B cell (primary cell): Measurements from ENCODE around the gene ITGB3. TPM values are rescaled to one million over a fixed set of nuclear protein-coding genes. Genes with fewer than 3 reads are reported as not detected.
"Not testable (repeated sequence)": the region's sequence is repeated elsewhere in the genome, so short reads cannot be mapped to it uniquely, and the experiment has no call there.

ENCODE experiments used
- ATAC-seq: fragments of 200-7000 bp; cut with Tn5 transposase; one replicate; pipeline ENCODE4 v1.10.0; 2021; ENCODE audit warnings: low read depth, mild to moderate bottlenecking, moderate number of reproducible peaks, moderate library complexity
- CTCF ChIA-PET: fragments of 350-600 bp; sonication (Branson Sonifier 250); formaldehyde crosslinking; loops from one replicate; lab custom pipeline; 2021; ENCODE audit warnings: antibody characterized with exemption, inconsistent platforms; lab: Charles Lee
- POLR2A ChIA-PET: fragments of 350-600 bp; sonication (Branson Sonifier 250); formaldehyde crosslinking; loops from one replicate; lab custom pipeline; 2021; ENCODE audit warnings: antibody characterized with exemption; lab: Charles Lee
- DNase-seq: peaks from one replicate; pipeline ENCODE4 v3.0.0; 2013
- H2AFZ ChIP-seq: 2 replicates; pipeline ENCODE4 v1.6.1; 2012; ENCODE audit warnings: mild to moderate bottlenecking, low read depth, low read length; ENCODE audit not compliant: insufficient read depth, poor library complexity, severe bottlenecking
- H3K27ac ChIP-seq, 2 donors: 1 replicate in 1 of 2; 2 replicates in 1 of 2; pipeline ENCODE4 v1.5.1; 2012 to 2013; ENCODE audit warnings: low read length in 2 of 2, mild to moderate bottlenecking in 2 of 2, moderate library complexity in 1 of 2
- H3K27me3 ChIP-seq, 4 experiments: fragments of 200-600 bp in 1 of 4; sonication (generic) in 1 of 4; replicated peaks in 1 of 4; 1 replicate in 2 of 4; 2 replicates in 2 of 4; pipeline versions ENCODE4 v1.6.1 to v1.7.0; 2013 to 2016; ENCODE audit warnings: low read length in 3 of 4, mild to moderate bottlenecking in 2 of 4, mixed read lengths in 1 of 4, moderate library complexity in 1 of 4; ENCODE audit not compliant: insufficient read depth in 4 of 4, control insufficient read depth in 3 of 4; ENCODE audit errors: control extremely low read depth in 1 of 4
- H3K36me3 ChIP-seq, 2 experiments: replicated peaks in 1 of 2; 1 replicate in 1 of 2; 2 replicates in 1 of 2; pipeline versions ENCODE4 v1.6.1 to v1.7.1; 2013; ENCODE audit warnings: low read length in 1 of 2; ENCODE audit not compliant: insufficient read depth in 2 of 2, control insufficient read depth in 1 of 2; ENCODE audit errors: control extremely low read depth in 1 of 2, extremely low read depth in 1 of 2
- H3K4me1 ChIP-seq, 2 donors: fragments of 200-600 bp in 1 of 2; sonication (generic) in 1 of 2; 1 replicate in 1 of 2; 2 replicates in 1 of 2; pipeline versions ENCODE4 v1.5.1 to v1.6.1; 2013 to 2017; ENCODE audit warnings: low read length in 2 of 2; ENCODE audit not compliant: control insufficient read depth in 2 of 2, insufficient read depth in 2 of 2
- H3K4me2 ChIP-seq: replicated peaks from 2 replicates; pipeline ENCODE3; 2012; ENCODE audit warnings: mild to moderate bottlenecking, low read depth, low read length; ENCODE audit not compliant: poor library complexity, severe bottlenecking
- H3K4me3 ChIP-seq, 5 experiments: fragments of 200-600 bp in 1 of 5; sonication (generic) in 1 of 5; 1 replicate in 3 of 5; 2 replicates in 2 of 5; pipeline versions ENCODE4 v1.5.1 to v1.7.0; 2011 to 2016; ENCODE audit warnings: low read length in 4 of 5, mild to moderate bottlenecking in 4 of 5, low read depth in 2 of 5, control low read depth in 1 of 5, moderate library complexity in 1 of 5; ENCODE audit not compliant: insufficient read depth in 1 of 5; ENCODE audit errors: control extremely low read depth in 1 of 5, extremely low read depth in 1 of 5
- H3K79me2 ChIP-seq: fragments of 200-600 bp; sonication (generic); one replicate; pipeline ENCODE4 v1.6.0; 2016; ENCODE audit warnings: low read length; ENCODE audit not compliant: control insufficient read depth, insufficient read depth
- H3K9ac ChIP-seq: fragments of 200-600 bp; sonication (generic); 2 replicates; pipeline ENCODE4 v1.6.1; 2017; ENCODE audit warnings: mild to moderate bottlenecking, low read length, moderate library complexity
- H3K9me3 ChIP-seq, 3 donors: one replicate each; pipeline versions ENCODE4 v1.6.1 to v1.7.1; 2013; ENCODE audit warnings: low read length in 2 of 3; ENCODE audit not compliant: control insufficient read depth in 2 of 3, insufficient read depth in 1 of 3; ENCODE audit errors: control extremely low read depth in 1 of 3
- H4K20me1 ChIP-seq: 2 replicates; pipeline ENCODE4 v1.6.0; 2012; ENCODE audit warnings: mild to moderate bottlenecking, low read length; ENCODE audit not compliant: insufficient read depth, control insufficient read depth, poor library complexity, severe bottlenecking
- H3K27ac Mint-ChIP-seq: one replicate; pipeline ENCODE4 v1.8.0; 2021; ENCODE audit warnings: mixed read lengths
- H3K27me3 Mint-ChIP-seq: one replicate; pipeline ENCODE4 v1.8.0; 2021; ENCODE audit warnings: mixed read lengths
- H3K4me1 Mint-ChIP-seq: one replicate; pipeline ENCODE4 v1.8.0; 2021; ENCODE audit warnings: mixed read lengths
- H3K4me3 Mint-ChIP-seq: one replicate; pipeline ENCODE4 v1.8.0; 2021; ENCODE audit warnings: mixed read lengths
- H3K9me3 Mint-ChIP-seq: one replicate; pipeline ENCODE4 v1.8.0; 2022; ENCODE audit warnings: mixed read lengths; ENCODE audit not compliant: insufficient read depth
- EZH2 ChIP-seq: IDR thresholded peaks from 2 replicates; pipeline ENCODE4 v1.6.1; 2012; ENCODE audit warnings: borderline replicate concordance, low read depth, mild to moderate bottlenecking, moderate library complexity, low read length; ENCODE audit not compliant: insufficient read depth, poor library complexity, severe bottlenecking
- WGBS: methylation state at CpG from one replicate; pipeline ENCODE4 v1.1.5; 2013; ENCODE audit warnings: missing lambda C conversion rate; ENCODE audit not compliant: insufficient coverage; 5-methylcytosine and 5-hydroxymethylcytosine counted together
- intact Hi-C: fragments of 100-400 bp; cut with micrococcal nuclease; formaldehyde crosslinking; loops from one replicate; pipeline ENCODE4 v1.10.0; 2022
- polyA plus RNA-seq: library from polyadenylated mRNA; depleted of rRNA; stranded (reverse); fragments of >200 nt; gene quantifications from 2 replicates; pipeline ENCODE4 v1.2.3, GENCODE V29; 2012
- total RNA-seq, 2 donors: library from RNA; stranded (reverse); fragments of 120-200 nt in 1 of 2; gene quantifications; 1 replicate in 1 of 2; 2 replicates in 1 of 2; pipeline versions ENCODE4 v1.2.3 to v1.2.4, GENCODE V29; 2013 to 2022
- TF ChIP-seq, protein P1 (sequence below): fragments of 200-600 bp; IDR thresholded peaks from one replicate; pipeline ENCODE4 v1.8.0; 2022; ENCODE audit warnings: antibody characterized with exemption, mild to moderate bottlenecking

ITGB3 gene
- total and polyA plus RNA-seq, 2 donors (not counting 1 experiment from before 2014, with no cell fraction given), result 0.07 to 11.4 TPM

DNA sequence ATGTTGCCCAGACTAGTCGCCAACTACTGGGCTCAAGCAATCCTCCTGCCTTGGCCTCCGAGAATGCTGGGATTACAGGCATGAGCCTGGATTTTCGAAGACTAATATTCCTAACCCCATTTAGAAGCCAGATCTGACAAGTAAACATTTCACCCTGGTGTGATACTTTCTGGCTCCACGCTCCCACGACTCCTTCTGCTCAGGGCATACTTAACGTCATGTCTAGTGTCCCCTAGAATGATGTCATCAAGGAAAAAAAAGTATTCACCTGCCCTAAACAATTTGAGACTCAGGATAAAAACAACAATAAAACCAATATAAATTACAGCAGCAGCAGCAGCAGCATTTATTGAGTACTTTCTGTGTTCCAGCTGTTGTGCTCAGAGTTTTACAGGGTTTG lies 13.2 kb downstream of the ITGB3 start:
- H3K27ac Mint-ChIP-seq, result no peak overlapping the region
- no peak overlapping the region for H3K27ac ChIP-seq
- H3K36me3 ChIP-seq, result no peaks in the 10 kb centered on the region
- ATAC-seq (no peak), DNase-seq (no peak)
- H4K20me1 ChIP-seq, result no peaks in the 10 kb centered on the region
- H3K27me3 ChIP-seq, result no peaks in the 10 kb centered on the region
- peaks cover 24% of the 10 kb centered on the region for H3K4me1 Mint-ChIP-seq
- TF ChIP-seq EZH2, result no peak
- TF ChIP-seq, protein P1, sequence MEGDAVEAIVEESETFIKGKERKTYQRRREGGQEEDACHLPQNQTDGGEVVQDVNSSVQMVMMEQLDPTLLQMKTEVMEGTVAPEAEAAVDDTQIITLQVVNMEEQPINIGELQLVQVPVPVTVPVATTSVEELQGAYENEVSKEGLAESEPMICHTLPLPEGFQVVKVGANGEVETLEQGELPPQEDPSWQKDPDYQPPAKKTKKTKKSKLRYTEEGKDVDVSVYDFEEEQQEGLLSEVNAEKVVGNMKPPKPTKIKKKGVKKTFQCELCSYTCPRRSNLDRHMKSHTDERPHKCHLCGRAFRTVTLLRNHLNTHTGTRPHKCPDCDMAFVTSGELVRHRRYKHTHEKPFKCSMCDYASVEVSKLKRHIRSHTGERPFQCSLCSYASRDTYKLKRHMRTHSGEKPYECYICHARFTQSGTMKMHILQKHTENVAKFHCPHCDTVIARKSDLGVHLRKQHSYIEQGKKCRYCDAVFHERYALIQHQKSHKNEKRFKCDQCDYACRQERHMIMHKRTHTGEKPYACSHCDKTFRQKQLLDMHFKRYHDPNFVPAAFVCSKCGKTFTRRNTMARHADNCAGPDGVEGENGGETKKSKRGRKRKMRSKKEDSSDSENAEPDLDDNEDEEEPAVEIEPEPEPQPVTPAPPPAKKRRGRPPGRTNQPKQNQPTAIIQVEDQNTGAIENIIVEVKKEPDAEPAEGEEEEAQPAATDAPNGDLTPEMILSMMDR, result no peak
- ChIA-PET CTCF (no interaction called here), POLR2A (no interaction called here)
- H3K27me3 Mint-ChIP-seq, result no peaks in the 10 kb centered on the region
- no peak overlapping the region for H3K4me2 ChIP-seq
- H3K79me2 ChIP-seq, result no peaks in the 10 kb centered on the region
- 84% methylated on average over 5 of the region's 6 CpGs for WGBS
- H3K4me3 ChIP-seq, result no peak overlapping the region
- H3K9me3 Mint-ChIP-seq, result peaks cover 8% of the 10 kb centered on the region
- intact Hi-C loops, result loop anchor here (1.0 kb wide), 1 partner anchor 20 kb away; no protein-coding TSS in a partner anchor
- H3K9ac ChIP-seq, result no peak overlapping the region
- H3K9me3 ChIP-seq, result peaks cover 0 to 8% (median 2%) of the 10 kb centered on the region in 3 donors
- no peak overlapping the region for H2AFZ ChIP-seq
- peaks cover 0 to 5% of the 10 kb centered on the region in 2 donors for H3K4me1 ChIP-seq
- no peak overlapping the region for H3K4me3 Mint-ChIP-seq

DNA sequence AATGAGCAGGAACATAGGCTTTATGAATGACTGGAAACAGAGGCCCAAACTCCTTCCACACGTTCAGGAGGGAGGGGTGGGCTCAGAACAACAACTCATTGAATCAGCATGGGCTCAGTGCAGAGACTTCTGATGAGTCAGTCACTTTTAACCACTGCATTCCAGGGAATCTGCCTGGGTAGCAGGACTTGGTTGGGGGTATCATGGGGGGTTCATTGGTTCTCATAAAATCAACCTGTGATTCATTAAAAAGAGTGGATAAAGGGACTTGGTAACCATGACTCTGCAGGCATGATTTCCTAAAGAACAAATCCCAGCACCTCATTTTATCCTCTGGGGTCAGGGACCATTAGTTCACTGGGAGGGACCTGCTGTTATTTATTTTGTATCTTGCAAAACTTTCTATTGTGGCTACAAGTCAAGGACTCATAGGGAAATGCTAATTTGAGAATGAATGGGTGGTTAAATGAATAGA lies 13.8 kb downstream of the ITGB3 start:
- Histone ChIP-seq H3K4me3 (no peak overlapping the region), H3K27ac (no peak overlapping the region), H3K9ac (no peak overlapping the region), H4K20me1 (no peaks in the 10 kb centered on the region), H3K79me2 (no peaks in the 10 kb centered on the region), H3K27me3 (no peaks in the 10 kb centered on the region), H3K4me2 (no peak overlapping the region), H2AFZ (no peak overlapping the region), H3K9me3 (peaks cover 0 to 8% (median 2%) of the 10 kb centered on the region in 3 donors), H3K4me1 (peaks cover 0 to 5% of the 10 kb centered on the region in 2 donors), H3K36me3 (no peaks in the 10 kb centered on the region)
- TF ChIP-seq, protein P1, result no peak
- TF ChIP-seq EZH2, result no peak
- no CpG with 5 or more reads among the region's 1 CpG for WGBS
- ATAC-seq, result no peak
- Mint-ChIP-seq H3K27me3 (no peaks in the 10 kb centered on the region), H3K4me1 (peaks cover 27% of the 10 kb centered on the region), H3K4me3 (no peak overlapping the region), H3K27ac (no peak overlapping the region), H3K9me3 (peaks cover 8% of the 10 kb centered on the region)
- POLR2A ChIA-PET, result no interaction called here
- intact Hi-C loops, result no loop called here
- DNase-seq, result no peak
- CTCF ChIA-PET, result interaction anchor here (1.4 kb wide), 1 partner anchor 48 kb away, joined by 3 read pairs; no protein-coding TSS in a partner anchor

DNA sequence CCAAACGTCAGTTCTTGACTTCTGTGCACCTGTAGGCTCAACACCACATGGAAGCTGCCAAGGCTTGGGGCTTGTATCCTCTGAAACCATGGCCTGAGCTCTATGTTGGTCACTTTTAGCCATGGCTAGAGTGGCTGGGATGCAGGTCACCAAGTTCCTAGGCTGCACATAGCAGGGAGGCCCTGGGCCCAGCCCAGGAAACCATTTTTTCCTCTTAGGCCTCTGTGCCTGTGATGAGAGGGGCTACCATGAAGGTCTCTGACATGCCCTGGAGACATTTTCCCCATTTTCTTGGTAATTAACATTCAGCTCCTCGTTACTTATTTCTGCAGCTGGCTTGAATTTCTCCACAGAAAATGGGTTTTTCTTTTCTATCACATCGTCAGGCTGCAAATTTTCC lies 15.3 kb downstream of the ITGB3 start:
- H3K4me1 ChIP-seq, ATAC-seq, H3K79me2 ChIP-seq, H3K4me2 ChIP-seq, H2AFZ ChIP-seq, POLR2A ChIA-PET, H3K9me3 ChIP-seq, H3K27ac Mint-ChIP-seq, H3K27me3 Mint-ChIP-seq, intact Hi-C loops, H3K27ac ChIP-seq, H4K20me1 ChIP-seq, H3K9me3 Mint-ChIP-seq, H3K4me3 Mint-ChIP-seq, H3K27me3 ChIP-seq, H3K9ac ChIP-seq, H3K4me3 ChIP-seq, DNase-seq, H3K36me3 ChIP-seq: not testable (repeated sequence)
- WGBS, result 92% methylated on average over 3 of the region's 3 CpGs
- CTCF ChIA-PET, result interaction anchor here (1.4 kb wide), 1 partner anchor 47 kb away, joined by 3 read pairs; no protein-coding TSS in a partner anchor
- H3K4me1 Mint-ChIP-seq, result peaks cover 31% of the 10 kb centered on the region
